H1 (cell line): ENCODE data around the gene ST7L. TPM values are rescaled to one million over a fixed set of nuclear protein-coding genes. Genes with fewer than 3 reads are reported as not detected.

Experiments
- CTCF ChIA-PET: fragments of 300-600 bp; sonication (Branson Sonifier 250); formaldehyde crosslinking; loops from one replicate; lab custom pipeline; 2021; ENCODE audit not compliant: partially characterized antibody; lab: Charles Lee
- POLR2A ChIA-PET: fragments of 300-600 bp; sonication (Branson Sonifier 250); formaldehyde crosslinking; loops from one replicate; lab custom pipeline; 2021; ENCODE audit warnings: inconsistent platforms; ENCODE audit not compliant: partially characterized antibody; lab: Charles Lee
- DNase-seq, 2 experiments: peaks; one replicate each; pipeline versions ENCODE4 v3.0.0 to v3.0.0-alpha.2; 2010 to 2022; ENCODE audit warnings: low spot score in 2 of 2, low read depth in 1 of 2, mixed read lengths in 1 of 2
- FAIRE-seq: peaks from 2 replicates; lab custom pipeline; 2011; peaks lifted over from hg19 to GRCh38; lab: Jason Lieb, UNC
- H2AFZ ChIP-seq: 2 replicates; pipeline ENCODE4 v1.8.1; 2012; ENCODE audit warnings: low read length, inconsistent platforms
- H2AK5ac ChIP-seq: 2 replicates; pipeline ENCODE4 v1.6.1; 2013; ENCODE audit warnings: low read depth, low read length
- H2BK120ac ChIP-seq: replicated peaks from 2 replicates; pipeline ENCODE3; 2013; ENCODE audit warnings: low read depth, low read length, inconsistent platforms
- H2BK12ac ChIP-seq: 2 replicates; pipeline ENCODE4 v1.6.1; 2013; ENCODE audit warnings: low read depth, low read length
- H2BK15ac ChIP-seq: 2 replicates; pipeline ENCODE4 v1.6.1; 2013; ENCODE audit warnings: low read length
- H2BK20ac ChIP-seq: 2 replicates; pipeline ENCODE4 v1.6.1; 2013; ENCODE audit warnings: low read length
- H2BK5ac ChIP-seq: 2 replicates; pipeline ENCODE4 v1.6.1; 2013; ENCODE audit warnings: low read depth, low read length
- H3K14ac ChIP-seq: 2 replicates; pipeline ENCODE4 v1.6.1; 2013; ENCODE audit warnings: inconsistent platforms; ENCODE audit not compliant: insufficient read length
- H3K18ac ChIP-seq: 2 replicates; pipeline ENCODE4 v1.6.1; 2013; ENCODE audit warnings: low read length; ENCODE audit errors: extremely low read depth
- H3K23ac ChIP-seq: 2 replicates; pipeline ENCODE4 v1.6.1; 2013; ENCODE audit warnings: inconsistent platforms; ENCODE audit not compliant: insufficient read length
- H3K23me2 ChIP-seq: 2 replicates; pipeline ENCODE4 v1.6.1; 2013; ENCODE audit warnings: low read depth, low read length
- H3K27ac ChIP-seq: 2 replicates; pipeline ENCODE4 v1.6.1; 2011; ENCODE audit warnings: low read depth, low read length, inconsistent platforms
- H3K27me3 ChIP-seq, 4 experiments: replicated peaks in 1 of 4; 1 replicate in 1 of 4; 2 replicates in 3 of 4; pipeline versions ENCODE4 v1.6.1 to v1.8.1; 2011 to 2013; ENCODE audit warnings: low read length in 3 of 4, mild to moderate bottlenecking in 3 of 4, inconsistent platforms in 2 of 4, mixed read lengths in 2 of 4, moderate library complexity in 1 of 4; ENCODE audit not compliant: control insufficient read depth in 3 of 4, insufficient read depth in 3 of 4; ENCODE audit errors: extremely low read depth in 1 of 4
- H3K36me3 ChIP-seq, 4 experiments: 2 replicates each; pipeline versions ENCODE4 v1.6.1 to v1.8.1; 2011 to 2013; ENCODE audit warnings: mild to moderate bottlenecking in 4 of 4, low read length in 3 of 4, moderate library complexity in 2 of 4, control low read depth in 1 of 4, inconsistent platforms in 1 of 4; ENCODE audit not compliant: insufficient read depth in 4 of 4, control insufficient read depth in 2 of 4
- H3K4ac ChIP-seq: replicated peaks from 2 replicates; pipeline ENCODE3; 2013; ENCODE audit warnings: low read length, low read depth, mixed read lengths, inconsistent platforms; ENCODE audit not compliant: insufficient read length
- H3K4me1 ChIP-seq, 4 experiments: replicated peaks in 1 of 4; 1 replicate in 1 of 4; 2 replicates in 3 of 4; pipeline versions ENCODE4 v1.6.1 to v1.8.1; 2011 to 2013; ENCODE audit warnings: low read length in 3 of 4, inconsistent platforms in 2 of 4, mixed read lengths in 1 of 4; ENCODE audit not compliant: insufficient read depth in 4 of 4, control insufficient read depth in 3 of 4
- H3K4me2 ChIP-seq, 2 experiments: 2 replicates each; pipeline versions ENCODE4 v1.6.1 to v1.8.1; 2011 to 2013; ENCODE audit warnings: low read depth in 2 of 2, low read length in 2 of 2, control low read depth in 1 of 2, inconsistent platforms in 1 of 2, mild to moderate bottlenecking in 1 of 2; ENCODE audit not compliant: insufficient read depth in 1 of 2
- H3K4me3 ChIP-seq, 4 experiments: fragments of 200-600, 300-600 bp in 1 of 4; sonication (generic), shearing (Covaris generic), sonication (Bioruptor Twin) in 1 of 4; 2 replicates each; pipeline versions ENCODE4 v1.5.1 to v1.8.1; 2011 to 2016; ENCODE audit warnings: low read length in 4 of 4, low read depth in 3 of 4, control low read depth in 2 of 4, inconsistent platforms in 2 of 4, mild to moderate bottlenecking in 2 of 4, mixed read lengths in 1 of 4, moderate library complexity in 1 of 4; ENCODE audit not compliant: insufficient read depth in 2 of 4; ENCODE audit errors: extremely low read depth in 1 of 4
- H3K56ac ChIP-seq: replicated peaks from 2 replicates; pipeline ENCODE3; 2013; ENCODE audit warnings: low read depth, mild to moderate bottlenecking, mixed read lengths, low read length, inconsistent platforms; ENCODE audit not compliant: insufficient read length
- H3K79me1 ChIP-seq: 2 replicates; pipeline ENCODE4 v1.6.1; 2013; ENCODE audit warnings: low read depth, low read length, control low read depth
- H3K79me2 ChIP-seq, 2 experiments: 2 replicates each; pipeline versions ENCODE4 v1.6.1 to v1.8.1; 2012 to 2013; ENCODE audit warnings: low read length in 2 of 2, mild to moderate bottlenecking in 2 of 2, inconsistent platforms in 1 of 2; ENCODE audit not compliant: insufficient read depth in 2 of 2, control insufficient read depth in 1 of 2
- H3K9ac ChIP-seq, 4 experiments: replicated peaks in 1 of 4; 1 replicate in 1 of 4; 2 replicates in 3 of 4; pipeline versions ENCODE4 v1.6.1 to v1.8.1; 2011 to 2013; ENCODE audit warnings: low read depth in 3 of 4, low read length in 3 of 4, control low read depth in 2 of 4, mild to moderate bottlenecking in 2 of 4, moderate library complexity in 2 of 4, inconsistent platforms in 1 of 4; ENCODE audit errors: extremely low read depth in 1 of 4
- H3K9me3 ChIP-seq, 2 experiments: 2 replicates each; pipeline versions ENCODE4 v1.6.1 to v1.8.1; 2012 to 2013; ENCODE audit warnings: mild to moderate bottlenecking in 2 of 2, moderate library complexity in 2 of 2, control low read depth in 1 of 2, inconsistent platforms in 1 of 2, low read depth in 1 of 2, low read length in 1 of 2, mixed read lengths in 1 of 2; ENCODE audit not compliant: insufficient read depth in 2 of 2
- H4K20me1 ChIP-seq, 2 experiments: replicated peaks in 1 of 2; 2 replicates each; pipeline versions ENCODE3 to v1.8.1; 2011 to 2013; ENCODE audit warnings: inconsistent platforms in 2 of 2, low read length in 2 of 2, mild to moderate bottlenecking in 1 of 2; ENCODE audit not compliant: insufficient read depth in 2 of 2, control insufficient read depth in 1 of 2
- H4K5ac ChIP-seq: 2 replicates; pipeline ENCODE4 v1.6.1; 2013; ENCODE audit warnings: low read length, low read depth, mixed read lengths, inconsistent platforms; ENCODE audit not compliant: insufficient read length
- H4K8ac ChIP-seq: 2 replicates; pipeline ENCODE4 v1.8.0; 2013; ENCODE audit warnings: mild to moderate bottlenecking, moderate library complexity, low read length, inconsistent platforms; ENCODE audit not compliant: insufficient read depth; ENCODE audit errors: extremely low read depth
- H4K91ac ChIP-seq: replicated peaks from 2 replicates; pipeline ENCODE3; 2013; ENCODE audit warnings: low read length, mixed read lengths, inconsistent platforms; ENCODE audit not compliant: insufficient read length
- ASH2L ChIP-seq: fragments of 200-600, 300-600 bp; sonication (generic); IDR thresholded peaks from one replicate; pipeline ENCODE4 v1.7.1; 2017; ENCODE audit warnings: low read length
- POLR2AphosphoS5 ChIP-seq: IDR thresholded peaks from 2 replicates; pipeline ENCODE4 v1.6.1; 2011; ENCODE audit warnings: low read depth, low read length
- RAD21 ChIP-seq, 2 experiments: IDR thresholded peaks in 1 of 2; conservative IDR thresholded peaks in 1 of 2; 2 replicates each; pipeline ENCODE4 v1.6.1; 2011; ENCODE audit warnings: low read depth in 2 of 2, low read length in 2 of 2, improper control_type of control experiment in 1 of 2, inconsistent platforms in 1 of 2, mild to moderate bottlenecking in 1 of 2, moderate library complexity in 1 of 2
- TEAD4 ChIP-seq: IDR thresholded peaks from 2 replicates; pipeline ENCODE4 v1.6.1; 2012; ENCODE audit warnings: low read depth, low read length, inconsistent platforms, mixed read lengths
- WGBS, 2 experiments: shearing (Covaris generic) in 1 of 2; methylation state at CpG; one replicate each; pipeline versions ENCODE4 v1.1.6 to v1.1.7; 2013 to 2015; ENCODE audit warnings: low lambda C conversion rate in 2 of 2, mixed read lengths in 2 of 2, inconsistent platforms in 1 of 2, low coverage in 1 of 2, missing lambda C conversion rate in 1 of 2; ENCODE audit not compliant: insufficient replicate concordance in 2 of 2, insufficient coverage in 1 of 2, insufficient read length in 1 of 2; ENCODE audit errors: extremely low coverage in 1 of 2, missing lambda C conversion rate in 1 of 2; 5-methylcytosine and 5-hydroxymethylcytosine counted together
- polyA plus RNA-seq, 7 experiments: library from polyadenylated mRNA; depleted of rRNA in 3 of 7; stranded (reverse) in 5 of 7; unstranded in 2 of 7; fragments of >200 nt in 5 of 7; fragments of 200-250 nt in 2 of 7; gene quantifications; 1 replicate in 5 of 7; 2 replicates in 1 of 7; 4 replicates in 1 of 7; pipeline versions ENCODE4 v1.2.1 to v1.2.3, GENCODE V29; 2011 to 2013; ENCODE audit warnings: missing spikeins in 2 of 7, mixed read lengths in 2 of 7
- total RNA-seq: library from RNA; stranded (reverse); fragmentation: NEBNext Ultra II Directional; extraction: Animal tissue kit (Norgen Biotek cat#: 25700); gene quantifications from 2 replicates; pipeline ENCODE4 v1.2.1, GENCODE V29; 2021

Gene ST7L
- total and polyA plus RNA-seq, 2 of the 8 experiments (the other 6 are each of a cell fraction or from before 2014, with no cell fraction given), result 9.6 to 16.2 TPM

DNA sequence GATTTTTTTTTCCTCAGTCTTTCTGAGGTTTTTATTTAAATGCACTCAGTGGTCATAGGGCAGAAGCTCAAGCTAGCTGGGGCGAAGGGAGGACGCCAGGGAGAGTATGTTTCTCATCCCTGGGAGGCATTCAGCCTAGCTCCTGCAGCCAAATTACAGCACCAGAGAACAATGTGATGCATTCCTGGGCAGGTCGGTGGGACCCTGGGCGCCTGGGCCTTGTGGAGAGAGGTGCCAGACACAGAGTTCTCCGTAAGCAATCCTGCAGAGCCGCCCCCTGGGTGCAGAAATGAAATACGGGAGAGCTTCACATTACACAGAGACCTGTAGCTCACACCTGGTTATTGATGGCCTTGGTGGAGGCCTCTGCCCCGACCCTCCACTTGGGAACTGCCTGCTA lies 94.7 kb downstream of the ST7L start:
- Histone ChIP-seq H3K18ac (no peak overlapping the region), H2AK5ac (no peak overlapping the region), H3K9me3 (no peaks in the 10 kb centered on the region), H3K23ac (no peak overlapping the region), H3K14ac (no peak overlapping the region), H2BK15ac (no peak overlapping the region), H4K20me1 (no peaks in the 10 kb centered on the region), H2AFZ (no peak overlapping the region), H3K27me3 (no peaks in the 10 kb centered on the region), H3K4me3 (peak overlapping the region in 1 of 4 experiments; percentile 0; a peak in 1 of 8 replicates), H3K9ac (no peak overlapping the region), H2BK12ac (no peak overlapping the region), H3K56ac (no peak overlapping the region), H3K4me1 (peaks cover 8 to 14% (median 10%) of the 10 kb centered on the region in 4 experiments; a peak in 6 of 7 replicates), H2BK120ac (no peak overlapping the region), H3K36me3 (no peaks in the 10 kb centered on the region), H3K23me2 (no peaks in the 10 kb centered on the region; the same call in 1 of the 2 replicates), H2BK5ac (no peak overlapping the region), H3K79me1 (no peaks in the 10 kb centered on the region), H3K4me2 (peak overlapping the region; percentile 22 to 26; a peak in 3 of 4 replicates), H3K79me2 (no peaks in the 10 kb centered on the region), H3K4ac (no peak overlapping the region), H4K91ac (no peak overlapping the region), H4K5ac (no peak overlapping the region), H3K27ac (no peak overlapping the region), H2BK20ac (no peak overlapping the region), H4K8ac (peak overlapping the region; percentile 16)
- WGBS, 2 experiments, result 28% methylated on average over 8 of the region's 8 CpGs; no CpG with 5 or more reads in 1 of the 2 experiments
- ChIA-PET CTCF (interaction anchor here (0.6 to 2.1 kb wide), 6 partner anchors 11 to 192 kb away, joined by 3 to 5 read pairs (median 3); no protein-coding TSS in a partner anchor), POLR2A (interaction anchor here (0.9 to 3.9 kb wide), 3 partner anchors 11 to 22 kb away, joined by 3 to 22 read pairs (median 9); partner anchors contain the start of gene WNT2B)
- FAIRE-seq (no peak), DNase-seq (no peak)
- TF ChIP-seq TEAD4, result peak; percentile 78
- no peak for TF ChIP-seq POLR2AphosphoS5
- TF ChIP-seq RAD21 (IDR thresholded peaks at IDR 0.05 in 1 of 2, conservative IDR thresholded peaks at IDR 0.05 in 1 of 2; ENCODE audit: low read depth in 2 of 2, low read length in 2 of 2), result peak in 1 of 2 experiments; percentile 21; a peak in 2 of 4 replicates
- TF ChIP-seq ASH2L, result peak; percentile 49
